Heart left ventricle (tissue), 16 donors: ENCODE results near the gene ELFN1. TPM values are rescaled to one million over a fixed set of nuclear protein-coding genes. Genes with fewer than 3 reads are reported as not detected.

Experiments
- ATAC-seq, 4 donors: fragments of 200-7000 bp; cut with Tn5 transposase; one replicate each; pipeline ENCODE4 v1.9.1; 2020 to 2022; ENCODE audit warnings: moderate library complexity in 4 of 4, mild to moderate bottlenecking in 3 of 4, moderate number of reproducible peaks in 1 of 4
- DNase-seq, 5 donors: peaks; one replicate each; pipeline ENCODE4 v3.0.0-alpha.2; 2020
- H3K27ac ChIP-seq, 12 donors: fragments of 200-600 bp; sonication (generic) in 4 of 12; one replicate each; pipeline versions ENCODE4 v1.5.0 to v1.8.0; 2016 to 2022; ENCODE audit warnings: mild to moderate bottlenecking in 2 of 12
- H3K27me3 ChIP-seq, 9 donors: fragments of 200-600 bp; sonication (generic) in 2 of 9; one replicate each; pipeline versions ENCODE4 v1.5.1 to v1.8.0; 2016 to 2022; ENCODE audit warnings: mild to moderate bottlenecking in 3 of 9
- H3K36me3 ChIP-seq, 9 donors: fragments of 200-600 bp; sonication (generic) in 2 of 9; one replicate each; pipeline versions ENCODE4 v1.5.0 to v1.8.0; 2018 to 2022; ENCODE audit warnings: mild to moderate bottlenecking in 2 of 9
- H3K4me1 ChIP-seq, 12 donors: fragments of 200-600 bp; sonication (generic) in 4 of 12; one replicate each; pipeline versions ENCODE4 v1.5.0 to v1.8.0; 2016 to 2022; ENCODE audit warnings: mild to moderate bottlenecking in 3 of 12
- H3K4me3 ChIP-seq, 12 donors: fragments of 200-600 bp; sonication (generic) in 4 of 12; one replicate each; pipeline versions ENCODE4 v1.5.0 to v1.8.0; 2017 to 2022; ENCODE audit warnings: mild to moderate bottlenecking in 9 of 12, moderate library complexity in 4 of 12
- H3K9me3 ChIP-seq, 12 donors: fragments of 200-600 bp; sonication (generic) in 4 of 12; one replicate each; pipeline versions ENCODE4 v1.5.0 to v1.8.0; 2016 to 2022; ENCODE audit warnings: mild to moderate bottlenecking in 1 of 12
- POLR2A ChIP-seq, 2 donors: fragments of 450-650 bp; IDR thresholded peaks; one replicate each; pipeline ENCODE4 v1.6.1; 2017; ENCODE audit warnings: antibody characterized with exemption in 2 of 2, mild to moderate bottlenecking in 2 of 2, moderate library complexity in 2 of 2
- WGBS, 4 donors: extraction: QIAGEN DNeasy Blood & Tissue Kit in 2 of 4; methylation state at CpG; one replicate each; pipeline versions ENCODE4 v1.1.5 to v1.1.7; 2013 to 2018; 5-methylcytosine and 5-hydroxymethylcytosine counted together
- intact Hi-C, 10 donors: fragments of 100-400 bp; cut with DNase I; formaldehyde crosslinking; loops; one replicate each; pipeline versions ENCODE4 v1.11.1 to v1.14.2; 2022
- polyA plus RNA-seq, 2 donors: library from polyadenylated mRNA; stranded (reverse); fragments of 200-250 nt; gene quantifications; one replicate each; pipeline ENCODE4 v1.2.3, GENCODE V29; 2013
- total RNA-seq, 9 donors: library from RNA; depleted of rRNA in 2 of 9; stranded (reverse); fragments of >200 nt in 2 of 9; fragmentation: NEBNext Ultra II Directional in 3 of 9; extraction: Animal tissue kit (Norgen Biotek cat#: 25700) in 3 of 9; gene quantifications; one replicate each; pipeline versions ENCODE4 v1.1.0 to v1.2.4, GENCODE V29; 2016 to 2023
- TF ChIP-seq, protein P1 (sequence below), 12 donors: fragments of 200-600 bp; sonication (generic) in 4 of 12; IDR thresholded peaks; one replicate each; pipeline versions ENCODE4 v1.5.0 to v1.8.0; 2018 to 2022; ENCODE audit warnings: antibody characterized with exemption in 12 of 12, mild to moderate bottlenecking in 5 of 12
- donor health status: ischemic (EF 13 %, LVEDD 7.1; RV severe dilation, severe dysfunction).
- donor health status: healthy with polysubstance abuse.
- donor health status: DM: no; HTN: yes; CAD: no.
- donor health status: DM: no; HTN: no; CAD: no.
- donor health status: ischemic (EF 25% LVEDD 6.9; RV normal size, moderate dysfunction).
- donor health status: ischemic (EF 25% LVEDD 5.7; RV mildly dilated, moderate dysfunction).
- donor health status: healthy.
- donor health status: DM: yes; HTN: yes; CAD: no.
- donor health status: ischemic (EF 35%, LVEDD 5.7; RV mildly dilated, moderate dysfunction).
- donor health status: nonischemic (EF 11% LVEDD 7.7; RV severe dilation, severe dysfunction).
- donor health status: DM: yes; HTN: yes; CAD: no.
- donor health status: PGD.
- donor health status: ischemic (EF 29% LVEDD 5.4; RV normal size, mild dysfunction).
- donor health status: nonischemic (EF 23%, LVEDD 6.1; RV moderate dilation, normal function).

ELFN1 gene
- total and polyA plus RNA-seq, 11 donors = 2.6 to 18.6 (median 6.6) TPM

DNA sequence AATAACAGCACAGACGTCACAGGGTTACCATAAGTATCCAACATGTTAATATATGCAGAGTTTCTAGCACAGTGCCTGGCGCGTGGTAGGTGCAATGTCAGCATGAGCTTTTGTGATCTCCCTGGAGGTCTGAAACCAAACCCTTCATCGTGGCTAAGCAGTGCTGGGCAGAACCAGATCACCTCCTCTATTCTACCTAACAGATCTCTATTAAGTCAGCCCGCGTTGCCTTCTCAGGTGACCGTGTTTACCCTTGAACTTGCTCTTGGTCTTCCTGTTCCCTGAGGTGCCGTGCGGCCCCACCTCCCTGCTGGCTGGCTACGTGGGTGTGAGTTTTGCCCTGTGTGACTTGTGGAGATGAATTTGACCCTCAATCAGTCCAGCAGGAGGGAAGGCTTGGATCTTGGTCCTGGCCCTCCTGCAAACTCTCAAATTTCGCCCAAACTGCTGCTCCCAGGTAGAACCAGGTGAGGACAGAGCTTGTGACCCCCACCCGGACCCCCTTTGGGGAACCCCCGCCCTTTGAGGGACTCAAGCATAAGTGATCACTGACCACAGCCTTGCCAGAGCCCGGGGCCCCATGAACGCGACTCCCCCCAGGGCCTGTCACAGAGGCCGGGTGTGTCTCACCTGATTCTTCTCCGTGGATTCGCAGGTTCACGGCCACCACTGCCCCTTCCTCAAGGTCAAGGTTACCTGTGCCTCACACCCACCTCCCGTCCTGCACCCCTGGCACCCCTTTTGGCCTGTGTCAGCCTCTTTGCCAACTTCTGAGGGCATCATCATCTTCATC, 54.2 kb downstream of the ELFN1 start:
- Histone ChIP-seq H3K27ac (peak overlapping the region in 3 of 12 donors; percentile 83 to 86 (median 85)), H3K36me3 (peaks cover 0 to 6% (median 0%) of the 10 kb centered on the region in 9 donors), H3K27me3 (no peaks in the 10 kb centered on the region), H3K4me1 (peaks cover 0 to 42% (median 6%) of the 10 kb centered on the region in 12 donors), H3K9me3 (peaks cover 0 to 8% (median 5%) of the 10 kb centered on the region in 12 donors), H3K4me3 (no peak overlapping the region)
- 85 to 93% (median 90%) methylated on average over 19 to 21 of the region's 21 CpGs for WGBS, 4 donors
- TF ChIP-seq POLR2A (IDR thresholded peaks at IDR 0.05) = no peak
- TF ChIP-seq, protein P1, sequence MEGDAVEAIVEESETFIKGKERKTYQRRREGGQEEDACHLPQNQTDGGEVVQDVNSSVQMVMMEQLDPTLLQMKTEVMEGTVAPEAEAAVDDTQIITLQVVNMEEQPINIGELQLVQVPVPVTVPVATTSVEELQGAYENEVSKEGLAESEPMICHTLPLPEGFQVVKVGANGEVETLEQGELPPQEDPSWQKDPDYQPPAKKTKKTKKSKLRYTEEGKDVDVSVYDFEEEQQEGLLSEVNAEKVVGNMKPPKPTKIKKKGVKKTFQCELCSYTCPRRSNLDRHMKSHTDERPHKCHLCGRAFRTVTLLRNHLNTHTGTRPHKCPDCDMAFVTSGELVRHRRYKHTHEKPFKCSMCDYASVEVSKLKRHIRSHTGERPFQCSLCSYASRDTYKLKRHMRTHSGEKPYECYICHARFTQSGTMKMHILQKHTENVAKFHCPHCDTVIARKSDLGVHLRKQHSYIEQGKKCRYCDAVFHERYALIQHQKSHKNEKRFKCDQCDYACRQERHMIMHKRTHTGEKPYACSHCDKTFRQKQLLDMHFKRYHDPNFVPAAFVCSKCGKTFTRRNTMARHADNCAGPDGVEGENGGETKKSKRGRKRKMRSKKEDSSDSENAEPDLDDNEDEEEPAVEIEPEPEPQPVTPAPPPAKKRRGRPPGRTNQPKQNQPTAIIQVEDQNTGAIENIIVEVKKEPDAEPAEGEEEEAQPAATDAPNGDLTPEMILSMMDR (IDR thresholded peaks at IDR 0.05) = no peak
- DNase-seq (no peak), ATAC-seq (no peak)
- intact Hi-C loops = no loop called here

DNA sequence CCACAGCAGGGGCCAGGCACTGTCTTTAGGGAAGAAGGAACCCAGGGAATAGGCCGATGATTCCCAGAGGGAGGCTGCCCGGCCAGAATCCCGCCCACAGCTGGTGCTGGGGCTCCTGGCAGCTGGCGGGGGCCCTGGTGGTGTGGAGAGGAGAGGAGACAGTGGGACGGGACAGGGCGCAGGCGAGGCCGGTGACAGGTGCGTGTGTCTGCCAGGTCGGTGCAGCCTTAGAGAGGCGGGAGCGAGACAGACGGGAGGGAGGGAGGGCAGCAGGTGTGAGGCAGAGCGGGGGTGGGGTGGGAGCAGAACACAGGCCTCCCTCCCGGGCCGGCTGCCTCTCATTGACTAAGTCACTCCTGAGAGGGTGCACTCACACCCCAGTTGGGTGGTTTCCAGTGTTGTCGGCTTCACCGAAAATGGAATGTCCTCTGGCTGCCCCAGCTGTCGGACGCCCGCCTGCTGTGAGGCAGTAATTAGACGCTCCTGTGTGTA, 55.2 kb downstream of the ELFN1 start:
- WGBS, 4 donors = 35 to 51% (median 43%) methylated on average over 20 to 22 of the region's 22 CpGs
- Histone ChIP-seq H3K4me3 (peak overlapping the region in 1 of 12 donors; percentile 13), H3K27ac (peak overlapping the region in 10 of 12 donors; percentile 53 to 91 (median 76)), H3K36me3 (peaks cover 0 to 7% (median 0%) of the 10 kb centered on the region in 9 donors), H3K27me3 (no peaks in the 10 kb centered on the region), H3K9me3 (peaks cover 0 to 17% (median 8%) of the 10 kb centered on the region in 12 donors), H3K4me1 (peaks cover 0 to 33% (median 6%) of the 10 kb centered on the region in 12 donors)
- intact Hi-C loops = loop anchor here in 1 of 10 donors (5.0 kb wide), 1 partner anchor 58 kb away; no protein-coding TSS in a partner anchor
- TF ChIP-seq, protein P1 (IDR thresholded peaks at IDR 0.05) = no peak
- no peak for TF ChIP-seq POLR2A (IDR thresholded peaks at IDR 0.05)
- ATAC-seq (peak; percentile 86 to 96 (median 89)), DNase-seq (peak; percentile 84 to 94 (median 86))

DNA sequence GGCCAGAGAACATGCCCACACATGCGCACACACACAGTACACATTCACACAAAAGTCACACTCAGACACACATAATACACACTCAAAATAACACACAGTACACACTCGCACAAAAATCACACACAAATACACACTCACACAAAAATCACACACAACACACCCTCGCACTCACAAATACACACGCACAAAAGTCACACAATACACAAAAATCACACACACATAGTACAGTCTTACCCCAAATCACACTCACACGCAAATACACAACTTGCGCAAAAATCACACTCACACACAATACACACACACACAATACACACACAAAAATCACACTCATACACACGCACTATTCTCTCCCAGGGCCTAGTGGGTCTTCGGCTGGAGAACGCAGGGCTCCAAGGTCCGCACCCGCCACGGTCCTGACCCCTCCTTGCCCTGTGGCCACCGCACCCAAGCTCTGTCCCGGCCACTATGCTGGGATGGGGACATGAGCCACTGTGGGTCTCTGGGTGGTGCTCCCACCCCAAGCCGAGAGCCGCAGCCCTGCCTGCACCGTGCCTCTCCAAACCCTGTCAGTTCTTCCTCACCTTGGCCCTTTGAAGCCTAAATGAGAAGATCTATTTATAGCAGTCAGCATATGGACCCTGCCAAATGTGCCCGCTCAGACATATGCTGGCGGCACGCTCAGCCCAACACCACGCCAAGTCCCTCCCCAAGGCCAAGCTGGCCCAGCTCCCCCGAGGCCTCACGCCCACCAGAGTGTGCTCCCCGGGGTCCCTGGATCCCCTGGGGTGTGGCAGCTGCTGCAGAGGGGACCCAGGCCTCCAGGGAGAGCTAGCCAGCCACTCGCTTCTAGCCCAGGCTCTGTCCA, 55.9 kb downstream of the ELFN1 start:
- TF ChIP-seq, protein P1 (IDR thresholded peaks at IDR 0.05) = no peak
- TF ChIP-seq POLR2A (IDR thresholded peaks at IDR 0.05) = no peak
- Histone ChIP-seq H3K27me3 (no peaks in the 10 kb centered on the region), H3K4me3 (peak overlapping the region in 2 of 12 donors; percentile 19 to 25), H3K4me1 (peaks cover 0 to 25% (median 6%) of the 10 kb centered on the region in 12 donors), H3K27ac (peak overlapping the region in 11 of 12 donors; percentile 20 to 91 (median 74)), H3K36me3 (peaks cover 0 to 7% (median 0%) of the 10 kb centered on the region in 9 donors), H3K9me3 (peaks cover 0 to 25% (median 14%) of the 10 kb centered on the region in 12 donors)
- ATAC-seq = peak; percentile 69 to 78 (median 77)
- 55 to 69% (median 67%) methylated on average over 20 to 25 of the region's 25 CpGs for WGBS, 4 donors
- peak in 4 of 5 donors; percentile 40 to 67 (median 52) for DNase-seq
- intact Hi-C loops = loop anchor here in 1 of 10 donors (2.0 to 5.0 kb wide), 2 partner anchors 33 to 59 kb away; no protein-coding TSS in a partner anchor
